ENCODE data around the gene RMND1. TPM values are rescaled to one million over a fixed set of nuclear protein-coding genes. Genes with fewer than 3 reads are reported as not detected.
A peak's percentile ranks its signal among the peaks of the same experiment; 100 is the strongest.

The RMND1 gene
- total and polyA plus RNA-seq, 9 of the 15 experiments (the other 6 are each of a cell fraction or from before 2014, with no cell fraction given), result 26.9 to 47.8 (median 36.2) TPM

GRCh38 chr6:151451950-151452749, at the start of gene RMND1 (continued):
- TF ChIP-seq MAX (CRISPR knock-in tag; IDR thresholded peaks at IDR 0.05) (peak; percentile 97), ZBTB33 (CRISPR knock-in tag; IDR thresholded peaks at IDR 0.05) (peak; percentile 80), FUS (optimal IDR thresholded peaks at IDR 0.05; ENCODE audit: low read depth, low read length) (no peak), NFYB (IDR thresholded peaks at IDR 0.05; ENCODE audit: extremely low read depth, insufficient read length) (no peak), ZFP36 (IDR thresholded peaks at IDR 0.05; ENCODE audit: low read depth, low read length, partially characterized antibody) (peak; percentile 39), SMAD3 (CRISPR knock-in tag; conservative IDR thresholded peaks at IDR 0.05) (0 out of 2 replicates have a peak, but pooled peaks have one; percentile 29), JUN (IDR thresholded peaks at IDR 0.05; ENCODE audit: borderline replicate concordance, low read depth, low read length) (peak; percentile 91; the same call in 1 of the 2 replicates), JUN (CRISPR knock-in tag; IDR thresholded peaks at IDR 0.05; ENCODE audit: borderline replicate concordance) (no peak), PRDM10 (IDR thresholded peaks at IDR 0.05; ENCODE audit: partially characterized antibody) (peak; percentile 61), TBP (optimal IDR thresholded peaks at IDR 0.05; ENCODE audit: low read depth, low read length) (peak; percentile 73), POLR2A (conservative IDR thresholded peaks at IDR 0.05) (peak; percentile 94), CCNT2 (IDR thresholded peaks at IDR 0.05; ENCODE audit: borderline replicate concordance, extremely low read depth, insufficient read length, low read depth, low read length) (peak; percentile 87), CBX3 (IDR thresholded peaks at IDR 0.05; ENCODE audit: borderline replicate concordance in 1 of 2, low read length in 2 of 2) (peak in 1 of 2 experiments; percentile 93; a peak in 1 of 3 replicates), TGIF2 (CRISPR knock-in tag; IDR thresholded peaks at IDR 0.05) (no peak), SREBF1 (IDR thresholded peaks at IDR 0.05; ENCODE audit: borderline replicate concordance, low read depth, low read length) (no peak), MYC (IDR thresholded peaks at IDR 0.05; ENCODE audit: low read depth, low read length) (peak; percentile 95), MYC (CRISPR knock-in tag; IDR thresholded peaks at IDR 0.05; ENCODE audit: borderline replicate concordance, low read depth) (peak; percentile 56; the same call in 1 of the 2 replicates), ARNT (IDR thresholded peaks at IDR 0.05) (peak; percentile 50 to 78; a peak in 3 of 4 replicates), ETV1 (tag; conservative IDR thresholded peaks at IDR 0.05; ENCODE audit: low read depth) (peak; percentile 97), ATF1 (CRISPR knock-in tag; IDR thresholded peaks at IDR 0.05) (no peak), ATF1 (tag; IDR thresholded peaks at IDR 0.05) (peak; percentile 91), NR2F6 (CRISPR knock-in tag; IDR thresholded peaks at IDR 0.05) (no peak), SIN3B (IDR thresholded peaks at IDR 0.05; ENCODE audit: low read depth) (peak; percentile 80; the same call in 1 of the 2 replicates)

Measured in K562 (cell line).